Endothelial cell of umbilical vein (primary cell): Measurements from ENCODE around the gene LOX. TPM values are rescaled to one million over a fixed set of nuclear protein-coding genes. Genes with fewer than 3 reads are reported as not detected.

ENCODE experiments used
- BruUV-seq: library from RNA; stranded (reverse); fragments of 400-500 nt; replicated peaks from 2 replicates; lab custom pipeline; 2021; lab: Mats Ljungman, UMichigan
- CTCF ChIA-PET: fragments of 300-600, 350-600 bp; sonication (Branson Sonifier 250); formaldehyde crosslinking; loops from one replicate; lab custom pipeline; 2021; ENCODE audit warnings: antibody characterized with exemption, inconsistent platforms; lab: Charles Lee
- POLR2A ChIA-PET: fragments of 300-600, 350-600 bp; sonication (Branson Sonifier 250); formaldehyde crosslinking; loops from one replicate; lab custom pipeline; 2021; ENCODE audit warnings: antibody characterized with exemption, inconsistent platforms; lab: Charles Lee
- DNase-seq: peaks from one replicate; pipeline ENCODE4 v3.0.0-alpha.2; 2011; ENCODE audit warnings: low read depth, low spot score
- FAIRE-seq: peaks from 2 replicates; lab custom pipeline; 2011; peaks lifted over from hg19 to GRCh38; lab: Jason Lieb, UNC
- H2AFZ ChIP-seq: 2 replicates; pipeline ENCODE4 v1.6.0; 2012; ENCODE audit warnings: low read depth, low read length, control low read depth, inconsistent platforms
- H3K27ac ChIP-seq: 2 replicates; pipeline ENCODE4 v1.5.1; 2011; ENCODE audit warnings: low read depth, mild to moderate bottlenecking, control low read depth, low read length, moderate library complexity; ENCODE audit not compliant: insufficient read depth
- H3K27me3 ChIP-seq, 2 experiments: 2 replicates each; pipeline versions ENCODE4 v1.6.0 to v1.6.1; 2011; ENCODE audit warnings: low read length in 2 of 2, mixed read lengths in 1 of 2; ENCODE audit not compliant: control insufficient read depth in 2 of 2, insufficient read depth in 2 of 2
- H3K36me3 ChIP-seq, 2 experiments: 2 replicates in 1 of 2; 3 replicates in 1 of 2; pipeline ENCODE4 v1.5.1; 2011; ENCODE audit warnings: low read length in 2 of 2, mild to moderate bottlenecking in 1 of 2, moderate library complexity in 1 of 2; ENCODE audit not compliant: control insufficient read depth in 2 of 2, insufficient read depth in 2 of 2; ENCODE audit errors: extremely low read depth in 1 of 2
- H3K4me1 ChIP-seq: 3 replicates; pipeline ENCODE4 v1.5.1; 2011; ENCODE audit warnings: mild to moderate bottlenecking, low read length; ENCODE audit not compliant: control insufficient read depth, insufficient read depth; ENCODE audit errors: extremely low read depth
- H3K4me2 ChIP-seq: 2 replicates; pipeline ENCODE4 v1.6.1; 2011; ENCODE audit warnings: low read length, control low read depth, mixed read lengths; ENCODE audit not compliant: insufficient read depth
- H3K4me3 ChIP-seq, 3 experiments: fragments of 200-600 bp in 1 of 3; sonication (generic), shearing (Covaris generic) in 1 of 3; replicated peaks in 1 of 3; 2 replicates each; pipeline ENCODE4 v1.5.1; 2011 to 2016; ENCODE audit warnings: control low read depth in 3 of 3, low read length in 3 of 3, mild to moderate bottlenecking in 2 of 3, inconsistent platforms in 1 of 3, low read depth in 1 of 3, moderate library complexity in 1 of 3; ENCODE audit not compliant: insufficient read depth in 1 of 3
- H3K79me2 ChIP-seq: 2 replicates; pipeline ENCODE4 v1.6.0; 2012; ENCODE audit warnings: low read length, inconsistent platforms; ENCODE audit not compliant: control insufficient read depth, insufficient read depth
- H3K9ac ChIP-seq: replicated peaks from 2 replicates; pipeline ENCODE3; 2011; ENCODE audit warnings: low read length, control low read depth; ENCODE audit not compliant: insufficient read depth; ENCODE audit errors: extremely low read depth
- H3K9me1 ChIP-seq: replicated peaks from 3 replicates; pipeline ENCODE4 v1.6.0; 2011; ENCODE audit warnings: mild to moderate bottlenecking, low read length; ENCODE audit not compliant: control insufficient read depth, insufficient read depth; ENCODE audit errors: extremely low read depth
- H3K9me3 ChIP-seq: replicated peaks from 2 replicates; pipeline ENCODE4 v1.5.1; 2012; ENCODE audit warnings: low read length, inconsistent platforms; ENCODE audit not compliant: control insufficient read depth, insufficient read depth
- H4K20me1 ChIP-seq: replicated peaks from 2 replicates; pipeline ENCODE3; 2011; ENCODE audit warnings: mild to moderate bottlenecking, low read length; ENCODE audit not compliant: control insufficient read depth, insufficient read depth; ENCODE audit errors: extremely low read depth
- EZH2 ChIP-seq: IDR thresholded peaks from 2 replicates; pipeline ENCODE4 v1.6.1; 2012; ENCODE audit warnings: borderline replicate concordance, low read depth, mild to moderate bottlenecking, moderate library complexity, low read length, inconsistent platforms; ENCODE audit not compliant: severe bottlenecking
- FOS ChIP-seq: IDR thresholded peaks from 2 replicates; pipeline ENCODE4 v1.6.1; 2011; ENCODE audit warnings: mild to moderate bottlenecking, low read length, moderate library complexity, borderline replicate concordance; ENCODE audit not compliant: insufficient read depth
- GATA2 ChIP-seq: IDR thresholded peaks from 2 replicates; pipeline ENCODE4 v1.7.0; 2011; ENCODE audit warnings: low read depth, mild to moderate bottlenecking, moderate library complexity, mixed read lengths, low read length; ENCODE audit not compliant: insufficient read length, insufficient read depth
- JUN ChIP-seq: IDR thresholded peaks from 2 replicates; pipeline ENCODE4 v1.6.1; 2011; ENCODE audit warnings: borderline replicate concordance, low read depth; ENCODE audit not compliant: insufficient read length, insufficient read depth
- MYC ChIP-seq: IDR thresholded peaks from one replicate; pipeline ENCODE4 v1.6.1; 2011; ENCODE audit warnings: mild to moderate bottlenecking, low read depth, low read length
- POLR2A ChIP-seq: IDR thresholded peaks from 2 replicates; pipeline ENCODE4 v1.6.1; 2012; ENCODE audit warnings: low read depth, mild to moderate bottlenecking, control low read depth, low read length
- POLR2AphosphoS5 ChIP-seq: IDR thresholded peaks from 2 replicates; pipeline ENCODE4 v1.6.1; 2012; ENCODE audit warnings: low read depth, mild to moderate bottlenecking, control low read depth, low read length, moderate library complexity; ENCODE audit not compliant: insufficient read depth
- dilution Hi-C: fragments of 300-500 bp; cut with MboI; formaldehyde crosslinking; loops from one replicate; pipeline ENCODE4 v1.15.0; 2019; ENCODE audit warnings: low sequenced_read_pairs; ENCODE audit not compliant: extremely low pct_ligation_motif_present
- intact Hi-C: fragments of 100-400 bp; cut with micrococcal nuclease; formaldehyde crosslinking; loops from one replicate; pipeline ENCODE4 v1.10.0; 2022
- polyA plus RNA-seq, 4 experiments: library from polyadenylated mRNA; depleted of rRNA in 3 of 4; stranded (reverse) in 3 of 4; unstranded in 1 of 4; fragments of >200 nt; gene quantifications; 2 replicates each; pipeline versions ENCODE4 v1.2.1 to v1.2.3, GENCODE V29; 2011 to 2012; ENCODE audit warnings: missing spikeins in 1 of 4
- total RNA-seq: library from RNA; stranded (reverse); gene quantifications from 2 replicates; pipeline ENCODE4 v1.2.3, GENCODE V29; 2021
- TF ChIP-seq, protein P1 (sequence below), 2 donors: IDR thresholded peaks; 1 replicate in 1 of 2; 2 replicates in 1 of 2; pipeline ENCODE4 v1.5.1; 2011; ENCODE audit warnings: low read length in 2 of 2, mild to moderate bottlenecking in 2 of 2, moderate library complexity in 2 of 2, control low read depth in 1 of 2, inconsistent platforms in 1 of 2, low read depth in 1 of 2; ENCODE audit not compliant: insufficient read depth in 1 of 2; ENCODE audit errors: extremely low read depth in 1 of 2
- TF ChIP-seq, protein P2 (sequence below): IDR thresholded peaks from 2 replicates; pipeline ENCODE4 v1.6.1; 2011; ENCODE audit not compliant: insufficient read depth, insufficient read length

The LOX gene
- total and polyA plus RNA-seq, 2 donors (not counting 3 experiments of a cell fraction or from before 2014, with no cell fraction given) = 39.0 to 79.1 TPM

DNA sequence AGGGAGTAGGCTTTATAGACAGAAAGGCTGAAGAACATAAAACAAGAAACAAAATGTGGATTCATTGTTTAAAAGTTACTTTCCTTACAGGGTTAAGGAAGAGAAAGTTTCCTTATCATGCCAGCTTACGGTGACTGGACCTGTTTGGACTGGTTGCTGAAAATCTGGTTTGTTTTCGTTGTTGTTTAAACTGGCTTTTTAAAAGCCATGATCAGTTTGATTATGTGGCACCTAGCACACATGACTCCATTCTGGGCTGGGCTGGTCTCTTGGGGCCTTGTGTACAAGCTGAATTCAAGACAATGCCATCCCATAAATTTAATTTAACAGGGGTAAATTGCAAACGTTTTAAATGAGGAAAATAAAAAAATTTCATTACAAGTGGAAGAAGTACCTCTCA lies 32.9 kb upstream of the LOX start:
- TF ChIP-seq POLR2AphosphoS5 (no peak), MYC (no peak), POLR2A (no peak), GATA2 (no peak), FOS (no peak), EZH2 (no peak), JUN (no peak)
- TF ChIP-seq, protein P1, sequence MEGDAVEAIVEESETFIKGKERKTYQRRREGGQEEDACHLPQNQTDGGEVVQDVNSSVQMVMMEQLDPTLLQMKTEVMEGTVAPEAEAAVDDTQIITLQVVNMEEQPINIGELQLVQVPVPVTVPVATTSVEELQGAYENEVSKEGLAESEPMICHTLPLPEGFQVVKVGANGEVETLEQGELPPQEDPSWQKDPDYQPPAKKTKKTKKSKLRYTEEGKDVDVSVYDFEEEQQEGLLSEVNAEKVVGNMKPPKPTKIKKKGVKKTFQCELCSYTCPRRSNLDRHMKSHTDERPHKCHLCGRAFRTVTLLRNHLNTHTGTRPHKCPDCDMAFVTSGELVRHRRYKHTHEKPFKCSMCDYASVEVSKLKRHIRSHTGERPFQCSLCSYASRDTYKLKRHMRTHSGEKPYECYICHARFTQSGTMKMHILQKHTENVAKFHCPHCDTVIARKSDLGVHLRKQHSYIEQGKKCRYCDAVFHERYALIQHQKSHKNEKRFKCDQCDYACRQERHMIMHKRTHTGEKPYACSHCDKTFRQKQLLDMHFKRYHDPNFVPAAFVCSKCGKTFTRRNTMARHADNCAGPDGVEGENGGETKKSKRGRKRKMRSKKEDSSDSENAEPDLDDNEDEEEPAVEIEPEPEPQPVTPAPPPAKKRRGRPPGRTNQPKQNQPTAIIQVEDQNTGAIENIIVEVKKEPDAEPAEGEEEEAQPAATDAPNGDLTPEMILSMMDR (IDR thresholded peaks at IDR 0.05; ENCODE audit: extremely low read depth in 1 of 2, insufficient read depth in 1 of 2, low read depth in 1 of 2, low read length in 2 of 2) = no peak
- TF ChIP-seq, protein P2, sequence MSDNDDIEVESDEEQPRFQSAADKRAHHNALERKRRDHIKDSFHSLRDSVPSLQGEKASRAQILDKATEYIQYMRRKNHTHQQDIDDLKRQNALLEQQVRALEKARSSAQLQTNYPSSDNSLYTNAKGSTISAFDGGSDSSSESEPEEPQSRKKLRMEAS = no peak
- H3K4me2 ChIP-seq = no peak overlapping the region
- no peaks in the 10 kb centered on the region for H3K4me1 ChIP-seq
- H3K9me3 ChIP-seq = no peaks in the 10 kb centered on the region
- intact Hi-C loops (no loop called here), dilution Hi-C loops (no loop called here)
- H3K9ac ChIP-seq = no peak overlapping the region
- no peak overlapping the region for H3K27ac ChIP-seq
- H4K20me1 ChIP-seq = no peaks in the 10 kb centered on the region
- H3K36me3 ChIP-seq = no peaks in the 10 kb centered on the region
- no peak for FAIRE-seq
- no peak overlapping the region for H3K4me3 ChIP-seq
- ChIA-PET POLR2A (no interaction called here), CTCF (interaction anchor here (0.9 to 2.0 kb wide), 4 partner anchors 9 to 149 kb away, joined by 3 to 10 read pairs (median 4); partner anchors contain the start of gene SRFBP1)
- no peaks in the 10 kb centered on the region for H3K9me1 ChIP-seq
- no peak overlapping the region for H2AFZ ChIP-seq
- BruUV-seq = no TSS peak
- no peaks in the 10 kb centered on the region for H3K27me3 ChIP-seq
- no peak for DNase-seq
- H3K79me2 ChIP-seq = no peaks in the 10 kb centered on the region
